Trophoblast cell (in vitro differentiated cells and primary cell): ENCODE measurements around the gene LDHD.

ENCODE experiments used
- DNase-seq, 2 donors: peaks; one replicate each; pipeline ENCODE4 v3.0.0-alpha.2; 2016
- H2AFZ ChIP-seq: 2 replicates; pipeline ENCODE4 v1.6.1; 2013; ENCODE audit warnings: low read length, moderate library complexity, mild to moderate bottlenecking; ENCODE audit not compliant: insufficient read depth, poor library complexity
- H2AK5ac ChIP-seq: 2 replicates; pipeline ENCODE4 v1.6.1; 2013; ENCODE audit warnings: mild to moderate bottlenecking, low read length
- H2BK120ac ChIP-seq: 2 replicates; pipeline ENCODE4 v1.6.1; 2013; ENCODE audit warnings: low read length, mild to moderate bottlenecking, moderate library complexity; ENCODE audit not compliant: insufficient read depth, poor library complexity
- H2BK12ac ChIP-seq: 2 replicates; pipeline ENCODE4 v1.6.1; 2013; ENCODE audit warnings: mild to moderate bottlenecking, low read length, moderate library complexity
- H2BK5ac ChIP-seq: 2 replicates; pipeline ENCODE4 v1.6.1; 2013; ENCODE audit warnings: low read length, low read depth, moderate library complexity, mild to moderate bottlenecking; ENCODE audit not compliant: poor library complexity
- H3K14ac ChIP-seq: 2 replicates; pipeline ENCODE4 v1.6.1; 2013; ENCODE audit warnings: mild to moderate bottlenecking, low read length
- H3K18ac ChIP-seq: 2 replicates; pipeline ENCODE4 v1.6.1; 2013; ENCODE audit warnings: mild to moderate bottlenecking, low read length
- H3K23ac ChIP-seq: 2 replicates; pipeline ENCODE4 v1.6.1; 2013; ENCODE audit warnings: low read length
- H3K27ac ChIP-seq: 2 replicates; pipeline ENCODE4 v1.5.1; 2013; ENCODE audit warnings: low read depth, mild to moderate bottlenecking, inconsistent platforms, low read length, moderate library complexity
- H3K27me3 ChIP-seq: 2 replicates; pipeline ENCODE4 v1.6.1; 2013; ENCODE audit warnings: inconsistent platforms, mild to moderate bottlenecking, low read length, moderate library complexity; ENCODE audit not compliant: insufficient read depth
- H3K36me3 ChIP-seq, 2 experiments: 1 replicate in 1 of 2; 2 replicates in 1 of 2; pipeline ENCODE4 v1.6.1; 2013; ENCODE audit warnings: low read length in 2 of 2, mild to moderate bottlenecking in 2 of 2, moderate library complexity in 1 of 2; ENCODE audit not compliant: insufficient read depth in 2 of 2, control insufficient read depth in 1 of 2
- H3K4ac ChIP-seq: 2 replicates; pipeline ENCODE4 v1.6.1; 2013; ENCODE audit warnings: low read depth, mild to moderate bottlenecking, low read length, moderate library complexity
- H3K4me1 ChIP-seq, 2 experiments: 1 replicate in 1 of 2; 2 replicates in 1 of 2; pipeline ENCODE4 v1.6.1; 2013; ENCODE audit warnings: low read length in 2 of 2, mild to moderate bottlenecking in 2 of 2, moderate library complexity in 1 of 2; ENCODE audit not compliant: insufficient read depth in 2 of 2, control insufficient read depth in 1 of 2
- H3K4me2 ChIP-seq: 2 replicates; pipeline ENCODE4 v1.6.1; 2013; ENCODE audit warnings: inconsistent platforms, mild to moderate bottlenecking, low read length, moderate library complexity
- H3K4me3 ChIP-seq: 2 replicates; pipeline ENCODE4 v1.5.1; 2013; ENCODE audit warnings: mild to moderate bottlenecking, low read depth, low read length, inconsistent platforms
- H3K79me1 ChIP-seq: one replicate; pipeline ENCODE4 v1.6.1; 2013; ENCODE audit warnings: low read length
- H3K79me2 ChIP-seq: 2 replicates; pipeline ENCODE4 v1.6.1; 2013; ENCODE audit warnings: low read length, mild to moderate bottlenecking; ENCODE audit not compliant: control insufficient read depth, insufficient read depth, poor library complexity
- H3K9ac ChIP-seq: 2 replicates; pipeline ENCODE4 v1.6.1; 2013; ENCODE audit warnings: mild to moderate bottlenecking, low read length
- H3K9me3 ChIP-seq: 2 replicates; pipeline ENCODE4 v1.6.1; 2013; ENCODE audit warnings: low read depth, mild to moderate bottlenecking, control low read depth, inconsistent platforms, low read length; ENCODE audit not compliant: insufficient read depth
- H4K12ac ChIP-seq: 2 replicates; pipeline ENCODE4 v1.6.1; 2013; ENCODE audit warnings: low read depth, mild to moderate bottlenecking, low read length, moderate library complexity
- H4K8ac ChIP-seq: 2 replicates; pipeline ENCODE4 v1.6.1; 2013; ENCODE audit warnings: low read depth, mild to moderate bottlenecking, low read length, moderate library complexity
- H4K91ac ChIP-seq: one replicate; pipeline ENCODE4 v1.6.1; 2013; ENCODE audit warnings: low read depth, mild to moderate bottlenecking, low read length, moderate library complexity
- WGBS: extraction: QIAGEN DNeasy Blood & Tissue Kit; methylation state at CpG from one replicate; pipeline ENCODE4 v1.1.7; 2013; ENCODE audit warnings: missing lambda C conversion rate; ENCODE audit not compliant: insufficient read length, insufficient coverage; ENCODE audit errors: extremely low coverage; 5-methylcytosine and 5-hydroxymethylcytosine counted together

LDHD gene

DNA sequence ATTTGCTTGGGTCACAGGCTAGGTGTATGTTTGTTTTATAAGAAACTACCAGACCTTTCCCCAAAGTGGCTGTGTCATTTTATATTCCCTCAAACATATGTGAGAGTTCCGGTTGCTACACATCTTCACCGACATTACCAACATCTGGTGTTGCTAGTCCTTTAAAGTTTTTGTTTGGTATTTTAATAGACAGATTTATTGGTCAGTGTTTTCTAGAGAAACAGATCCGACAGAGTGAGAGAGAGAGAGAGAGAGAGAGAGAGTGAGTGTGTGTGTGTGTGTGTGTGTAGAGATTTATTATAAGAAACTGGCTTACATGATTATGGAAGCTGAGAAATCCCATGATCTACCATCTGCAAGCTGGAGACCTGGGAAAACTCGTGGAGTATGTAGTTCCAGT is 31.0 kb downstream of the LDHD start:
- no peak overlapping the region for H2BK12ac ChIP-seq
- peaks cover 1% of the 10 kb centered on the region for H3K79me1 ChIP-seq
- peaks cover 8% of the 10 kb centered on the region for H3K79me2 ChIP-seq
- H2BK120ac ChIP-seq: no peak overlapping the region
- no peak overlapping the region for H4K12ac ChIP-seq
- no peak overlapping the region for H3K4me2 ChIP-seq
- no peak overlapping the region for H3K14ac ChIP-seq
- H3K27ac ChIP-seq: no peak overlapping the region
- H3K23ac ChIP-seq: no peak overlapping the region
- H3K4me3 ChIP-seq: no peak overlapping the region
- H4K8ac ChIP-seq: no peak overlapping the region
- WGBS: no CpG with 5 or more reads among the region's 4 CpGs
- no peaks in the 10 kb centered on the region for H3K27me3 ChIP-seq
- no peak overlapping the region for H2AFZ ChIP-seq
- peak overlapping the region; percentile 8 for H4K91ac ChIP-seq
- H3K9ac ChIP-seq: no peak overlapping the region
- no peak overlapping the region for H3K4ac ChIP-seq
- peaks cover 2% of the 10 kb centered on the region for H3K9me3 ChIP-seq
- H2BK5ac ChIP-seq: no peak overlapping the region
- H2AK5ac ChIP-seq: no peak overlapping the region
- peaks cover 10 to 15% of the 10 kb centered on the region in 2 experiments for H3K4me1 ChIP-seq
- no peak overlapping the region for H3K18ac ChIP-seq
- H3K36me3 ChIP-seq: peaks cover 0 to 2% of the 10 kb centered on the region in 2 experiments
- DNase-seq: no peak

DNA sequence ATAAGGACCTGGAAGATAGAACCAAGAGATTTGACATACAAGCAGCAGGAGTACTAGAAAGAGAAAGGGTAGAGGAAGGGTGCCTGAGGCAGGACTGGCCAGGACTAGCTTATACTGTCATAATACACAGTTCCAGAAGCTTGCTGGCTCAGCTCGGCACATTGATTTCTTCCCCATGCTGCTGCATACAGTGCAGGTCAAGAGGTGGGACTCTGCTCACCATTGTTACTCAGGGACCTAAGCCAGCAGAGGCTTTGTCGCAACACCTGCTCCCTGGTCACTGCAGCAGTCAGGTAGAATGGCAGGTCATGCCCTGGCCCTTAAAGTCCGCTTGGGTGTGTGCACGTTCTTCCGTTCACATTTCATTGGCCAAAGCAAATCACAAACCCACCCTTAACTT is 32.8 kb downstream of the LDHD start:
- no peak overlapping the region for H3K4me3 ChIP-seq
- no peak overlapping the region for H3K18ac ChIP-seq
- H2BK12ac ChIP-seq: no peak overlapping the region
- H3K9me3 ChIP-seq: peaks cover 2% of the 10 kb centered on the region
- H4K91ac ChIP-seq: no peak overlapping the region
- H3K36me3 ChIP-seq: peaks cover 0 to 2% of the 10 kb centered on the region in 2 experiments
- H4K12ac ChIP-seq: no peak overlapping the region
- H3K4me1 ChIP-seq: peaks cover 5 to 12% of the 10 kb centered on the region in 2 experiments
- H2AFZ ChIP-seq: no peak overlapping the region
- no peak overlapping the region for H3K4ac ChIP-seq
- no peak overlapping the region for H3K23ac ChIP-seq
- H3K14ac ChIP-seq: no peak overlapping the region
- no peak overlapping the region for H4K8ac ChIP-seq
- WGBS: no CpG with 5 or more reads among the region's 5 CpGs
- no peaks in the 10 kb centered on the region for H3K79me1 ChIP-seq
- peaks cover 4% of the 10 kb centered on the region for H3K79me2 ChIP-seq
- DNase-seq: peak in 1 of 2 donors; percentile 36
- no peak overlapping the region for H3K9ac ChIP-seq
- no peak overlapping the region for H3K4me2 ChIP-seq
- H2AK5ac ChIP-seq: no peak overlapping the region
- no peak overlapping the region for H2BK120ac ChIP-seq
- H3K27me3 ChIP-seq: no peaks in the 10 kb centered on the region
- no peak overlapping the region for H2BK5ac ChIP-seq
- no peak overlapping the region for H3K27ac ChIP-seq

DNA sequence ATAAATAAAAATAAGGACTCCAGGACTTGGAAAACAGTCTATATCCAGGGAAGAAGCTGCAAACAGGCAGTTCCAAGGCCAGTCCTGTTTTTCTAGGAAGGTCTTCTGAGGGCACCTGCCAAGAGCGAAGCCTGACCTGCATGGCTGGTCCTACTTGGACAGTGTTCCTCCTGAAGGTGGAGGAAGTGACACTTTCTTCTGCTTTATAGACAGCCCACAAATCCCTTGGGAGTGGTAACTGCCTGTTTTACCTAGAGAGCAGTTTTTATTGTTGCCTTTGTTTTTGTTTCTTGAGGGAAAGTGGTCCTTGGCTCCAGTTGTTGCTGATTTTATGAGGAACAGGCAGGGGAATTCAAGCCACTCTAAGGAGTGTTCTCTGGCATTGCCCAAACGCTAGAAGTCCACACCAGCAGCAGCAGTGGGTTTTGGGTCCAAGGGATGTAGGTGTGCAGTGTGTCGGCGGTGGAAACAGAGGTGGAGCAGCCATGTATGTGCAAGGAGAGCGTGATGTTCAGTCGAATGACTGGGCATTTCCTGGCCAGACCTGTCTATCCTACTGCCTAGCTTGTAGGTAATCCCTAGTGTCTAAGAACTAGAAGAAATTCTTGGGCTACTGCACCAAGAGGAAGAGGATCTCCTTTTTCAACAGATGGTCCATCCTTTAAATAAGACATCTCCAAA is 35.3 kb downstream of the LDHD start:
- Histone ChIP-seq H3K23ac (no peak overlapping the region), H4K91ac (no peak overlapping the region), H3K4me1 (peaks cover 0 to 3% of the 10 kb centered on the region in 2 experiments), H3K4me3 (no peak overlapping the region), H3K18ac (no peak overlapping the region), H3K4me2 (no peak overlapping the region), H3K36me3 (peaks cover 0 to 2% of the 10 kb centered on the region in 2 experiments), H3K79me1 (no peaks in the 10 kb centered on the region), H4K8ac (no peak overlapping the region), H2AFZ (no peak overlapping the region), H3K79me2 (no peaks in the 10 kb centered on the region), H3K9me3 (peaks cover 2% of the 10 kb centered on the region), H2BK120ac (no peak overlapping the region), H3K14ac (no peak overlapping the region), H3K4ac (no peak overlapping the region), H3K27ac (no peak overlapping the region), H2BK12ac (no peak overlapping the region), H2BK5ac (no peak overlapping the region), H3K9ac (no peak overlapping the region), H4K12ac (no peak overlapping the region), H2AK5ac (no peak overlapping the region), H3K27me3 (no peaks in the 10 kb centered on the region)
- WGBS: no CpG with 5 or more reads among the region's 6 CpGs
- DNase-seq: no peak

- DNase-seq: peak; percentile 46 to 69
- Histone ChIP-seq H3K18ac (no peak overlapping the region), H3K27me3 (no peaks in the 10 kb centered on the region), H3K79me1 (no peaks in the 10 kb centered on the region), H3K9ac (no peak overlapping the region), H3K4me1 (peaks cover 0 to 3% of the 10 kb centered on the region in 2 experiments), H3K27ac (no peak overlapping the region), H3K79me2 (no peaks in the 10 kb centered on the region), H4K12ac (no peak overlapping the region), H2AK5ac (no peak overlapping the region), H3K4me3 (no peak overlapping the region), H4K8ac (no peak overlapping the region), H2BK5ac (no peak overlapping the region), H3K4ac (peak overlapping the region; percentile 32), H3K14ac (no peak overlapping the region), H2BK120ac (no peak overlapping the region), H3K36me3 (peaks cover 0 to 2% of the 10 kb centered on the region in 2 experiments), H2AFZ (no peak overlapping the region), H2BK12ac (no peak overlapping the region), H4K91ac (no peak overlapping the region), H3K23ac (no peak overlapping the region), H3K4me2 (no peak overlapping the region), H3K9me3 (peaks cover 2% of the 10 kb centered on the region)
- no CpG with 5 or more reads among the region's 8 CpGs for WGBS
Observed at GRCh38 chr16:75080205-75081029, 36.2 kb downstream of the LDHD start.
